Hematopoietic multipotent progenitor cell treated with erythropoietin and hydrocortisone succinate and interleukin-3 and kit ligand, for 8 days (in vitro differentiated cells): ENCODE measurements around the gene GPC3.
"Not testable (repeated sequence)": the region's sequence is repeated elsewhere in the genome, so short reads cannot be mapped to it uniquely, and the experiment has no call there.

ENCODE experiments used
- DNase-seq: peaks from one replicate; pipeline ENCODE4 v3.0.0-alpha.2; 2015

The GPC3 gene

GRCh38 chrX:133638285-133638684 lies 347.1 kb downstream of the GPC3 start:
- no peak for DNase-seq

GRCh38 chrX:133637765-133638164 lies 347.6 kb downstream of the GPC3 start:
- no peak for DNase-seq

GRCh38 chrX:133636009-133636408 lies 349.4 kb downstream of the GPC3 start:
- DNase-seq = no peak

GRCh38 chrX:133634416-133634815 lies 351.0 kb downstream of the GPC3 start:
- DNase-seq = no peak

- no peak for DNase-seq
These were observed 351.4 kb downstream of the GPC3 start for GRCh38 chrX:133633950-133634349.

GRCh38 chrX:133633162-133633561 lies 352.2 kb downstream of the GPC3 start:
- DNase-seq = no peak

- DNase-seq = no peak
These were observed 355.0 kb downstream of the GPC3 start for GRCh38 chrX:133630362-133630761.

GRCh38 chrX:133627673-133628072 lies 357.7 kb downstream of the GPC3 start:
- DNase-seq = no peak

GRCh38 chrX:133621384-133621783 lies 364.0 kb downstream of the GPC3 start:
- not testable (repeated sequence) for DNase-seq

GRCh38 chrX:133611676-133612075 lies 373.7 kb downstream of the GPC3 start:
- DNase-seq = no peak

GRCh38 chrX:133610056-133610455 lies 375.3 kb downstream of the GPC3 start:
- DNase-seq = no peak

GRCh38 chrX:133609166-133609565 lies 376.2 kb downstream of the GPC3 start:
- DNase-seq = no peak

- DNase-seq = no peak
These were observed 377.0 kb downstream of the GPC3 start for GRCh38 chrX:133608406-133608805.

- DNase-seq = no peak
These were observed 377.7 kb downstream of the GPC3 start for GRCh38 chrX:133607419-133608348.

- DNase-seq = no peak
These were observed 378.4 kb downstream of the GPC3 start for GRCh38 chrX:133606990-133607389.

GRCh38 chrX:133604801-133605200 lies 380.6 kb downstream of the GPC3 start:
- DNase-seq = no peak

- DNase-seq = no peak
These were observed 382.5 kb downstream of the GPC3 start for GRCh38 chrX:133602881-133603280.

- DNase-seq = no peak
These were observed 384.3 kb downstream of the GPC3 start for GRCh38 chrX:133601116-133601515.

GRCh38 chrX:133600536-133600935 lies 384.9 kb downstream of the GPC3 start:
- no peak for DNase-seq

GRCh38 chrX:133598601-133599335 lies 386.6 kb downstream of the GPC3 start:
- DNase-seq = no peak

- DNase-seq = no peak
These were observed 391.2 kb downstream of the GPC3 start for GRCh38 chrX:133594156-133594555.

GRCh38 chrX:133593531-133593930 lies 391.9 kb downstream of the GPC3 start:
- DNase-seq = no peak

- DNase-seq = no peak
These were observed 394.5 kb downstream of the GPC3 start for GRCh38 chrX:133590703-133591505.
